Sigmoid colon (tissue), 7 donors: ENCODE data around the gene MYOF. TPM values are rescaled to one million over a fixed set of nuclear protein-coding genes. Genes with fewer than 3 reads are reported as not detected.

ENCODE experiments used
- DNase-seq: peaks from one replicate; pipeline ENCODE4 v3.0.0-alpha.2; 2019
- H3K27ac ChIP-seq, 4 donors: fragments of 200-600 bp; sonication (generic); one replicate each; pipeline ENCODE4 v1.5.1; 2016 to 2019; ENCODE audit warnings: mild to moderate bottlenecking in 1 of 4
- H3K27me3 ChIP-seq, 3 donors: fragments of 200-600 bp; sonication (generic); one replicate each; pipeline ENCODE4 v1.5.1; 2019; ENCODE audit warnings: mild to moderate bottlenecking in 1 of 3
- H3K36me3 ChIP-seq, 4 donors: fragments of 200-600 bp; sonication (generic); one replicate each; pipeline ENCODE4 v1.5.1; 2016 to 2019
- H3K4me1 ChIP-seq, 4 donors: fragments of 200-600 bp; sonication (generic); one replicate each; pipeline ENCODE4 v1.5.1; 2017 to 2019
- H3K4me3 ChIP-seq, 4 donors: fragments of 200-600 bp; sonication (generic); one replicate each; pipeline ENCODE4 v1.5.1; 2017 to 2019; ENCODE audit warnings: mild to moderate bottlenecking in 2 of 4, moderate library complexity in 1 of 4
- H3K9me3 ChIP-seq, 4 donors: fragments of 200-600 bp in 3 of 4; sonication (generic) in 3 of 4; one replicate each; pipeline versions ENCODE4 v1.5.1 to v1.6.1; 2013 to 2019
- EP300 ChIP-seq, 4 donors: sonication (generic); formaldehyde crosslinking; IDR thresholded peaks; one replicate each; pipeline ENCODE4 v1.6.1; 2017; ENCODE audit warnings: antibody characterized with exemption in 4 of 4
- POLR2A ChIP-seq, 2 donors: fragments of 450-650 bp; IDR thresholded peaks; one replicate each; pipeline ENCODE4 v1.6.1; 2016; ENCODE audit warnings: antibody characterized with exemption in 2 of 2, mild to moderate bottlenecking in 2 of 2, moderate library complexity in 2 of 2
- POLR2AphosphoS5 ChIP-seq, 4 donors: sonication (generic); formaldehyde crosslinking; IDR thresholded peaks; one replicate each; pipeline ENCODE4 v1.6.1; 2017; ENCODE audit warnings: antibody characterized with exemption in 4 of 4
- WGBS, 2 donors: extraction: QIAGEN DNeasy Blood & Tissue Kit; methylation state at CpG; one replicate each; pipeline ENCODE4 v1.1.7; 2013; 5-methylcytosine and 5-hydroxymethylcytosine counted together
- intact Hi-C: fragments of 100-400 bp; cut with DNase I; formaldehyde crosslinking; loops from one replicate; pipeline ENCODE4 v1.15.1; 2023
- polyA plus RNA-seq, 3 donors: library from polyadenylated mRNA; stranded (reverse); fragments of 200-250 nt; gene quantifications; one replicate each; pipeline ENCODE4 v1.2.3, GENCODE V29; 2013
- total RNA-seq, 4 donors: library from RNA; depleted of rRNA; stranded (reverse); fragments of >200 nt; gene quantifications; one replicate each; pipeline ENCODE4 v1.1.0, GENCODE V29; 2016
- TF ChIP-seq, protein P1 (sequence below), 4 experiments: fragments of 450-650 bp in 3 of 4; fragments of 200-600 bp in 1 of 4; IDR thresholded peaks; one replicate each; pipeline ENCODE4 v1.5.1; 2016 to 2019; ENCODE audit warnings: antibody characterized with exemption in 4 of 4, mild to moderate bottlenecking in 3 of 4, moderate library complexity in 2 of 4
- donor health status: healthy with polysubstance abuse.
- donor health status: Bipolar disorder and iron deficiency.
- donor health status: healthy.

MYOF gene
- total and polyA plus RNA-seq, 7 donors, result 12.6 to 83.4 (median 36.3) TPM

DNA sequence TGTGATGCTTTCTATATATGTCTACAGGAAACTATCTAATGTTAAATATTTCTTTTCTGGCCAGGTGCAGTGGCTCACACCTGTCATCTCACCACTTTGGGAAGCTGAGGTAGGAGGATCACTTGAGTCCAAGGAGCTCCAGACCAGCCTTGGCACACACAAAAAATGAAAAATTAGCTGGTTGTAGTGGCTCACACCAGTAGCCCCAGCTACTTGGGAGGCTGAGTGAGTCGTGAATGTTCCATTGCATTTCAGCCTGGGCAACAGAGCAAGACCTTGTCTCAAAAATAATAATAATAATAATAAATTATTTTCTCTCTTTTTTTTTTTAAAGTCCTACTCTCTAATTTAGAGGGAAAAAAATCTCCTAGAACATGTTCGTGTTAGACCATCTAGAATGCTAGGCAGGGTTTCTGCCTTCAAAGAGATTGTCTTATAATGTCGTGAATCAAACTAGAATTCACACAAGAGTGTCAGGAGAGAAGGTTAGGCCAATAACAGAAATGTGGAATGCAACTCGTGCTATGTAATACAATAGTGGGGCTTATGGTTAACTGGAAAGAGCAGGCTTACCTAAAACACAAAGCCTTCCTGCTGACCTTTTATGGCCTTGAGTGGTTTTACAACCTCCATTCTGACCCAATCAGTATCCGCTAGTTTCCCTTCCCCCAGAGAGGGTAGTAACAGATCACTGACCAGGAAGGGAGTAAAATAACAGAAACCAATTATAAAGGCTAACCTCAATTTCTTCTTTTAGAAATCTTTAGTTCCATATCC, 46.3 kb downstream of the MYOF start:
- Histone ChIP-seq H3K27me3 (no peaks in the 10 kb centered on the region), H3K27ac (peak overlapping the region; percentile 98 to 100 (median 100)), H3K4me1 (peaks cover 0 to 87% (median 87%) of the 10 kb centered on the region in 4 donors), H3K9me3 (no peaks in the 10 kb centered on the region), H3K36me3 (no peaks in the 10 kb centered on the region), H3K4me3 (no peak overlapping the region)
- TF ChIP-seq POLR2A (IDR thresholded peaks at IDR 0.05) (no peak), EP300 (IDR thresholded peaks at IDR 0.05) (peak in 2 of 4 donors; percentile 53 to 88), POLR2AphosphoS5 (IDR thresholded peaks at IDR 0.05) (peak in 3 of 4 donors; percentile 5 to 77 (median 36))
- TF ChIP-seq, protein P1, sequence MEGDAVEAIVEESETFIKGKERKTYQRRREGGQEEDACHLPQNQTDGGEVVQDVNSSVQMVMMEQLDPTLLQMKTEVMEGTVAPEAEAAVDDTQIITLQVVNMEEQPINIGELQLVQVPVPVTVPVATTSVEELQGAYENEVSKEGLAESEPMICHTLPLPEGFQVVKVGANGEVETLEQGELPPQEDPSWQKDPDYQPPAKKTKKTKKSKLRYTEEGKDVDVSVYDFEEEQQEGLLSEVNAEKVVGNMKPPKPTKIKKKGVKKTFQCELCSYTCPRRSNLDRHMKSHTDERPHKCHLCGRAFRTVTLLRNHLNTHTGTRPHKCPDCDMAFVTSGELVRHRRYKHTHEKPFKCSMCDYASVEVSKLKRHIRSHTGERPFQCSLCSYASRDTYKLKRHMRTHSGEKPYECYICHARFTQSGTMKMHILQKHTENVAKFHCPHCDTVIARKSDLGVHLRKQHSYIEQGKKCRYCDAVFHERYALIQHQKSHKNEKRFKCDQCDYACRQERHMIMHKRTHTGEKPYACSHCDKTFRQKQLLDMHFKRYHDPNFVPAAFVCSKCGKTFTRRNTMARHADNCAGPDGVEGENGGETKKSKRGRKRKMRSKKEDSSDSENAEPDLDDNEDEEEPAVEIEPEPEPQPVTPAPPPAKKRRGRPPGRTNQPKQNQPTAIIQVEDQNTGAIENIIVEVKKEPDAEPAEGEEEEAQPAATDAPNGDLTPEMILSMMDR (IDR thresholded peaks at IDR 0.05), result no peak
- peak; percentile 61 for DNase-seq
- 54 to 64% methylated on average over 5 of the region's 5 CpGs for WGBS, 2 donors
- intact Hi-C loops, result loop anchor here (2.0 kb wide), 1 partner anchor 45 kb away; no protein-coding TSS in a partner anchor

- H3K4me1 ChIP-seq, result peaks cover 0 to 80% (median 79%) of the 10 kb centered on the region in 4 donors
- 86 to 88% methylated on average over 6 of the region's 6 CpGs for WGBS, 2 donors
- intact Hi-C loops, result no loop called here
- no peak overlapping the region for H3K4me3 ChIP-seq
- peak; percentile 61 for DNase-seq
- H3K36me3 ChIP-seq, result peaks cover 0 to 2% (median 0%) of the 10 kb centered on the region in 4 donors
- no peak for TF ChIP-seq EP300 (IDR thresholded peaks at IDR 0.05)
- TF ChIP-seq POLR2A (IDR thresholded peaks at IDR 0.05), result no peak
- TF ChIP-seq, protein P1 (IDR thresholded peaks at IDR 0.05), result no peak
- TF ChIP-seq POLR2AphosphoS5 (IDR thresholded peaks at IDR 0.05), result peak; percentile 13 to 41 (median 19)
- H3K27me3 ChIP-seq, result no peaks in the 10 kb centered on the region
- H3K9me3 ChIP-seq, result no peaks in the 10 kb centered on the region
- peak overlapping the region; percentile 98 to 100 (median 100) for H3K27ac ChIP-seq
These were observed 47.1 kb downstream of the MYOF start for GRCh38 chr10:93434991-93435491.

DNA sequence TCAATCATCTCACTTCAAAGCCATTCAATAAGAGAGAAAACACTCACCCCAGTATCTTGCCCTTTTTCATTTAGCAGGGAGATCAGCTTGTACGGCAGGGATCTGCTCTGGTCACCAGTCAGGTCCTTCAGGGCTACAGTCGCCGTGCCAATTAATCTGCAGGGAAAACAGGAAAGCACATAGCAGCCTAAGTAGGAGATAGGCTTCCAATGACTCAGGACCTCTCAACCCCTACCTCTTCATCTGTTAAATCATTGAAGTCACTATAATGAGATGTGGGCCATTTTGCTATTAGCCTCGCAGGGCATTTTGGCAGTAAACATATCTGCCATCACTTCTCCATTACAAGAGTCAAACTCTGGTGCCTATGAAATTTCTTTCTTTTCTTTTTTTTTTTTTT, 50.8 kb downstream of the MYOF start:
- WGBS, 2 donors, result 96% methylated on average over 4 of the region's 4 CpGs
- TF ChIP-seq POLR2AphosphoS5 (IDR thresholded peaks at IDR 0.05) (no peak), EP300 (IDR thresholded peaks at IDR 0.05) (no peak), POLR2A (IDR thresholded peaks at IDR 0.05) (no peak)
- TF ChIP-seq, protein P1 (IDR thresholded peaks at IDR 0.05), result no peak
- peaks cover 0 to 67% (median 53%) of the 10 kb centered on the region in 4 donors for H3K4me1 ChIP-seq
- H3K4me3 ChIP-seq, result no peak overlapping the region
- H3K36me3 ChIP-seq, result peaks cover 0 to 14% (median 0%) of the 10 kb centered on the region in 4 donors
- peak; percentile 57 for DNase-seq
- H3K27me3 ChIP-seq, result no peaks in the 10 kb centered on the region
- intact Hi-C loops, result no loop called here
- peak overlapping the region; percentile 98 to 100 (median 100) for H3K27ac ChIP-seq
- H3K9me3 ChIP-seq, result no peaks in the 10 kb centered on the region

GRCh38 chr10:93425861-93426260, 56.3 kb downstream of the MYOF start:
- peak overlapping the region in 1 of 4 donors; percentile 39 for H3K27ac ChIP-seq
- WGBS, 2 donors, result 91 to 95% methylated on average over 6 of the region's 6 CpGs
- no peaks in the 10 kb centered on the region for H3K9me3 ChIP-seq
- intact Hi-C loops, result loop anchor here (5.0 kb wide), 1 partner anchor 49 kb away; no protein-coding TSS in a partner anchor
- TF ChIP-seq POLR2A (IDR thresholded peaks at IDR 0.05), result no peak
- TF ChIP-seq, protein P1 (IDR thresholded peaks at IDR 0.05), result no peak
- TF ChIP-seq POLR2AphosphoS5 (IDR thresholded peaks at IDR 0.05), result no peak
- no peak for TF ChIP-seq EP300 (IDR thresholded peaks at IDR 0.05)
- no peaks in the 10 kb centered on the region for H3K27me3 ChIP-seq
- peaks cover 0 to 39% (median 27%) of the 10 kb centered on the region in 4 donors for H3K4me1 ChIP-seq
- H3K36me3 ChIP-seq, result peaks cover 5 to 45% (median 17%) of the 10 kb centered on the region in 4 donors
- no peak for DNase-seq
- no peak overlapping the region for H3K4me3 ChIP-seq
